Activated CD8-positive, alpha-beta T cell treated with anti-CD3 and anti-CD28 coated beads for 36 hours (primary cell): Measurements from ENCODE around the gene FURIN. TPM values are rescaled to one million over a fixed set of nuclear protein-coding genes. Genes with fewer than 3 reads are reported as not detected.
A peak's percentile ranks its signal among the peaks of the same experiment; 100 is the strongest.
"Not testable (repeated sequence)": the region's sequence is repeated elsewhere in the genome, so short reads cannot be mapped to it uniquely, and the experiment has no call there.

Experiments used
- ATAC-seq: fragments of 200-7000 bp; cut with Tn5 transposase; one replicate; pipeline ENCODE4 v1.10.0; 2021; ENCODE audit warnings: mild to moderate bottlenecking, moderate library complexity
- CTCF ChIA-PET: fragments of 350-600 bp; sonication (Branson Sonifier 250); formaldehyde crosslinking; loops from one replicate; lab custom pipeline; 2021; ENCODE audit warnings: antibody characterized with exemption; lab: Charles Lee
- POLR2A ChIA-PET: fragments of 350-600 bp; sonication (Branson Sonifier 250); formaldehyde crosslinking; loops from one replicate; lab custom pipeline; 2021; ENCODE audit warnings: antibody characterized with exemption; lab: Charles Lee
- DNase-seq: peaks from one replicate; pipeline ENCODE4 v3.0.0-alpha.2; 2020
- H3K27ac Mint-ChIP-seq: one replicate; pipeline ENCODE4 v1.8.0; 2021; ENCODE audit warnings: mild to moderate bottlenecking, mixed read lengths
- H3K27me3 Mint-ChIP-seq: one replicate; pipeline ENCODE4 v1.8.0; 2021; ENCODE audit warnings: mixed read lengths
- H3K36me3 Mint-ChIP-seq: one replicate; pipeline ENCODE4 v1.8.0; 2021; ENCODE audit warnings: low read depth, mixed read lengths
- H3K4me1 Mint-ChIP-seq: one replicate; pipeline ENCODE4 v1.8.0; 2021; ENCODE audit warnings: low read depth, mixed read lengths
- H3K4me3 Mint-ChIP-seq: one replicate; pipeline ENCODE4 v1.8.0; 2021; ENCODE audit warnings: mild to moderate bottlenecking, moderate library complexity, mixed read lengths
- H3K9me3 Mint-ChIP-seq: one replicate; pipeline ENCODE4 v1.8.0; 2021; ENCODE audit warnings: mixed read lengths
- intact Hi-C: fragments of 100-400 bp; cut with micrococcal nuclease; formaldehyde crosslinking; loops from one replicate; pipeline ENCODE4 v1.10.0; 2022
- total RNA-seq, 2 experiments: library from RNA; stranded (reverse); gene quantifications; one replicate each; pipeline ENCODE4 v1.2.3, GENCODE V29; 2021
- TF ChIP-seq, protein P1 (sequence below): fragments of 200-600 bp; IDR thresholded peaks from one replicate; pipeline ENCODE4 v1.8.0; 2022; ENCODE audit warnings: antibody characterized with exemption, mild to moderate bottlenecking

FURIN gene
- total RNA-seq, 2 experiments from 2014 or later = 111 to 117 TPM

DNA sequence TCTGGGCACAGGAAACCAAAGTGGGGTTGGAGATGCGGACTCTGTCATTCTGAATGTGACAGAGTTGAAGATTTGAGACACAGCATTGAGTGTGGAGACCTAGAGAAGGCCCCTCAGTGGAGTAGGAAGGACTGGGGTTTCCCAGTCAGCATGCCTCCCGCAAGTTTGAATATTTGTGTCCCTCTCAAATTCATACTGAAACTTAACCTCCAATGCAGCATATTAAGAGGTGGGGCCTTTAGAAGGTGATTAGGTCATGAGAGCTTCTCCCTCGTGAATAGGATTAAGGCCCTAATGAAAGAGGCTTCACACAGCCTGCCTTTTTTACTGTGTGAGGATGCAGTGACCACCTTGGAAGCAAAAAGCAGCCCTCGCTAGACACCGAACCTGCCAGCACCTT is 56.0 kb downstream of the FURIN start:
- POLR2A ChIA-PET = no interaction called here
- CTCF ChIA-PET = interaction anchor here (2.8 to 6.1 kb wide), 2 partner anchors 8 to 11 kb away, joined by 9 to 47 read pairs; partner anchors contain the start of genes HDDC3 and UNC45A
- Mint-ChIP-seq H3K36me3 (peaks cover 18% of the 10 kb centered on the region), H3K4me1 (peaks cover 23% of the 10 kb centered on the region), H3K9me3 (no peaks in the 10 kb centered on the region), H3K27me3 (no peaks in the 10 kb centered on the region), H3K4me3 (no peak overlapping the region), H3K27ac (peak overlapping the region; percentile 49)
- peak; percentile 65 for ATAC-seq
- TF ChIP-seq, protein P1, sequence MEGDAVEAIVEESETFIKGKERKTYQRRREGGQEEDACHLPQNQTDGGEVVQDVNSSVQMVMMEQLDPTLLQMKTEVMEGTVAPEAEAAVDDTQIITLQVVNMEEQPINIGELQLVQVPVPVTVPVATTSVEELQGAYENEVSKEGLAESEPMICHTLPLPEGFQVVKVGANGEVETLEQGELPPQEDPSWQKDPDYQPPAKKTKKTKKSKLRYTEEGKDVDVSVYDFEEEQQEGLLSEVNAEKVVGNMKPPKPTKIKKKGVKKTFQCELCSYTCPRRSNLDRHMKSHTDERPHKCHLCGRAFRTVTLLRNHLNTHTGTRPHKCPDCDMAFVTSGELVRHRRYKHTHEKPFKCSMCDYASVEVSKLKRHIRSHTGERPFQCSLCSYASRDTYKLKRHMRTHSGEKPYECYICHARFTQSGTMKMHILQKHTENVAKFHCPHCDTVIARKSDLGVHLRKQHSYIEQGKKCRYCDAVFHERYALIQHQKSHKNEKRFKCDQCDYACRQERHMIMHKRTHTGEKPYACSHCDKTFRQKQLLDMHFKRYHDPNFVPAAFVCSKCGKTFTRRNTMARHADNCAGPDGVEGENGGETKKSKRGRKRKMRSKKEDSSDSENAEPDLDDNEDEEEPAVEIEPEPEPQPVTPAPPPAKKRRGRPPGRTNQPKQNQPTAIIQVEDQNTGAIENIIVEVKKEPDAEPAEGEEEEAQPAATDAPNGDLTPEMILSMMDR = no peak
- intact Hi-C loops = no loop called here
- peak; percentile 28 for DNase-seq

DNA sequence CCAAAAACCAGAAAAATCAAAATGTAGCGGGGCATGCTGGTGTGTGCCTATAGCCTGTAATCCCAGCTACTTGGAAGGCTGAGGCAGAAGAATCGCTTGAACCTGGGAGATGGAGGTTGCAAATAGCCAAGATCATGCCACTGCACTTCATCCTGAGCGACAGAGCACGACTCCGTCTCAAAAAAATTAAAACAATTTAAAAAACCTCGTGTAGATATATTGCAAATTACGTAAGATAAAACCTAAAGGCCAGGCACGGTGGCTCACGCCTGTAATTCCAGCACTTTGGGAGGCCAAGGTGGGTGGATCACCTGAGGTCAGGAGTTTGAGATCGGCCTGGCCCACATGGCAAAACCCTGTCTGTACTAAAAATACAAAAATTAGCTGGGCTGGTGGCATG is 58.4 kb downstream of the FURIN start:
- H3K9me3 Mint-ChIP-seq, H3K27ac Mint-ChIP-seq, intact Hi-C loops, H3K4me3 Mint-ChIP-seq, ATAC-seq, DNase-seq, H3K27me3 Mint-ChIP-seq, H3K36me3 Mint-ChIP-seq: not testable (repeated sequence)
- CTCF ChIA-PET = interaction anchor here (2.8 kb wide), 1 partner anchor 8 kb away, joined by 9 read pairs; the partner anchor contains the start of gene UNC45A
- peaks cover 28% of the 10 kb centered on the region for H3K4me1 Mint-ChIP-seq
- POLR2A ChIA-PET = interaction anchor here (0.7 kb wide), 1 partner anchor 574 kb away, joined by 3 read pairs; no protein-coding TSS in a partner anchor

DNA sequence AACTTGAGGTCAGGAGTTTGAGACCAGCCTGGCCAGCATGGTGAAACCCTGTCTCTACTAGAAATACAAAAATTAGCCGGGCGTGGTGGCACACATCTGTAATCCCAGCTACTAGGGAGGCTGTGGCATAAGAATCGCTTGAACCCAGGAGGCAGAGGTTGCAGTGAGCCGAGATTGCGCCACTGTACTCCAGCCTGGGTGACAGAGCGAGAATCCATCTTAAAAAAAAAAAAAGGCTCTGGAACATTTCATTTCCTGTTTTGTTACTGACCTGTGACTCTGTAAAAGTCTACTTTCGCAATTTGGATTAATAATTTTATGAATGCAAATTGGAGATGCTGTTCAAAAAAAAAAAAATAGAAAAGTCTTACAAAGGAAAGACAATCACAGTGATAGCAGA is 59.7 kb downstream of the FURIN start:
- CTCF ChIA-PET = not testable (repeated sequence)
- H3K4me1 Mint-ChIP-seq = peaks cover 23% of the 10 kb centered on the region

DNA sequence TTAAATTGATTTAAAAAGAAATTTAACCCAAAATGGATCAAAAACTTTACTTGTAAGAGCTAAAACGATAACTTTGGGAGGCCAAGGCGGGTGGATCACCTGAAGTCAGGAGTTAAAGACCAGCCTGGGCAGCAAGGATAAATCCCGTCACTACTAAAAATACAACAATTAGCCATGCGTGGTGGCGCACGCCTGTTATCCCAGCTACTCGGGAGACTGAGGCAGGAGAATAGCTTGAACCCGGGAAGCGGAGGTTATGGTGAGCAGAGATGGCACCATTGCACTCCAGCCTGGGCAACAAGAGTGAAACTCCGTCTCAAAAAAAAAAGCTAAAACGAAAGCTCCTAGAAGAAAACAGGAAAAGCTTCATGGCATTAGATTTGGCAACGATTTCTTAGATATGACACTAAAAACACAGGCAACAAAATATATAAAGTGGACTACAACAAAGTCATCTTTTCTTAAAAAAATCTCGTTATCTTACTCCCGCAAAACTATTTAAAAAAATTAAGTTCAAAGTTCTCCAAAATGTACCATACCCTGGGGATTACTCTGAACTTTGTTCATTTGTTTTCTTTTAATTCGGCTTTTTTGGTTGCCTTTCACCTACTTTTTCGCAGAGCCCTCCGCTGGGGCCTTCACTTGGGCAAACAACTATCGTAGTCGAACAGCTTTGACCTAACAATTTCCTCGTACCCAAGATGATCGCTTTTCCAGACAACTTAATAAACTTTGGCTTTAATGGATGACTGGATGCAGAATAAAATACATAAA is 61.0 kb downstream of the FURIN start:
- TF ChIP-seq, protein P1 = no peak
- peaks cover 27% of the 10 kb centered on the region for H3K4me1 Mint-ChIP-seq
- no peaks in the 10 kb centered on the region for H3K27me3 Mint-ChIP-seq
- peaks cover 8% of the 10 kb centered on the region for H3K36me3 Mint-ChIP-seq
- H3K4me3 Mint-ChIP-seq = peak overlapping the region; percentile 99
- POLR2A ChIA-PET = interaction anchor here (0.7 to 9.1 kb wide), 5 partner anchors 11 to 28 kb away, joined by 3 to 133 read pairs (median 4); partner anchors contain the start of genes MAN2A2 and RCCD1
- DNase-seq (no peak), ATAC-seq (no peak)
- CTCF ChIA-PET = interaction anchor here (0.7 to 11.3 kb wide), 6 partner anchors 13 to 696 kb away, joined by 3 to 255 read pairs (median 47); partner anchors contain the start of genes MAN2A2 and RCCD1
- H3K27ac Mint-ChIP-seq = peak overlapping the region; percentile 99
- intact Hi-C loops = no loop called here
- no peaks in the 10 kb centered on the region for H3K9me3 Mint-ChIP-seq

More for the DNA sequence above, 59.7 kb downstream of the FURIN start:
- H3K27ac Mint-ChIP-seq, intact Hi-C loops, H3K9me3 Mint-ChIP-seq, DNase-seq, H3K27me3 Mint-ChIP-seq, ATAC-seq: not testable (repeated sequence)
- Mint-ChIP-seq H3K4me3 (peak overlapping the region; percentile 28), H3K36me3 (peaks cover 10% of the 10 kb centered on the region)
- POLR2A ChIA-PET = interaction anchor here (1.8 to 9.1 kb wide), 2 partner anchors 10 to 27 kb away, joined by 7 to 133 read pairs; partner anchors contain the start of gene MAN2A2

DNA sequence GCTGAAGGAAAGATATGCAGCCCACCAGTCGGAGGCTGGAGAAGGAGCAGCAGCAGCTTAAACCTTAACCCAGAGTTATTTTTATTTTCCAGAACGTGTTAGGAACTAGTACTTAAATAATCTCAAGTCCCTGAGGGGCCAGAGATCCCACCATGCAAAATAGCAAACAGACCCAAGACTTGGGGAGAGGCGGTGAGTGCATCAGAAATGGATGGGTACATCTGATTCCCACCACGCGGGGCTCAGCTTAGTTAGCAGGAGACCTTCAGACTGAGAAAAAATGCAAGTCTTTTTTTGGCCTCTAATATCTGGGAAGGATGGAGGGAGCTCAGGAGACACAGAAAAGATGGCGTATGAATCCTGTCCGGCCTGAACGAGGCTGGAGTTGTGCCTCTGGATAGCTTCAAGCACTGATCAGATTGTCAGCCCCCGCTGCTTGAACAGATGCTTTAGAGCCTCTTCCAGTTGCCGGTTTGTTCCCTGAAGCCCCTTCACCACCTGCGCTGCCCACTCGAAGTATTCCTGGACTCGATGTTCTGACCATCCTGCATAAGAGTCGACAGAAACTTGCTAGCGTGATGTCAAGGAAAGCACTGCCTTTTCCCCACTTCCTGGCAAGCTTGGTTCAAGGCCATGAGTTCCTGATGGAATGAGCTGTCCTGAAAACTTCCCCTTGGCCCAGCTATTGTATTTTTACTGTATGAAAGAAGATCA is 62.6 kb downstream of the FURIN start:
- Mint-ChIP-seq H3K27ac (peak overlapping the region; percentile 99), H3K4me1 (peaks cover 26% of the 10 kb centered on the region), H3K36me3 (peaks cover 8% of the 10 kb centered on the region), H3K4me3 (peak overlapping the region; percentile 99), H3K27me3 (no peaks in the 10 kb centered on the region), H3K9me3 (no peaks in the 10 kb centered on the region)
- POLR2A ChIA-PET = interaction anchor here (0.6 to 9.1 kb wide), 14 partner anchors 8 to 391 kb away, joined by 3 to 133 read pairs (median 3); partner anchors contain the start of genes BLM, FES, MAN2A2 and RCCD1
- DNase-seq (peak; percentile 20), ATAC-seq (no peak)
- intact Hi-C loops = no loop called here
- TF ChIP-seq, protein P1 = no peak
- CTCF ChIA-PET = interaction anchor here (0.6 to 11.3 kb wide), 21 partner anchors 8 to 699 kb away, joined by 3 to 255 read pairs (median 8); partner anchors contain the start of genes BLM, MAN2A2, RCCD1 and VPS33B
